NCI-H510A (cell line): ENCODE data around the gene ARHGAP28.
A peak's percentile ranks its signal among the peaks of the same experiment; 100 is the strongest.
"Not testable (repeated sequence)": the region's sequence is repeated elsewhere in the genome, so short reads cannot be mapped to it uniquely, and the experiment has no call there.

Experiments used
- DNase-seq: peaks from one replicate; lab custom pipeline; 2025; lab: John Stamatoyannopoulos, UW

Gene ARHGAP28

DNA sequence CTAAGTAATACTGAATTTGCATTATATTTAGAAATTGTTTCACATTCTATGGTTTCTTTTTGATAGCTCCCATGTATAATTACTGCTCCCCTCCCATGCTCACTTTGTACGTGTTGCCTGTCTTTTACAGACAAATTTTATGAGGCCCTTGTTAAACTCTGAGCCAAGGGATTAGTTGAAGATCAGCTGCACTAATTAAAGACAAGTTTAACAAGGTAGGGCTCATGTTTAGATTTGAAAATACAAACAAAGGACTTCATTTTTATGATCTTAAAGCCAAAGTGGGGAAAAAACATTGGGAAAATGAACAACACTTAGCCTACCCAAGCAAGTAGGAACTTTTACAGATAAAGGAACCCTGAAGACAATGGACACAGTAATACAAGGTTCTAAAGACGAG is 46.2 kb downstream of the ARHGAP28 start:
- DNase-seq: no peak

DNA sequence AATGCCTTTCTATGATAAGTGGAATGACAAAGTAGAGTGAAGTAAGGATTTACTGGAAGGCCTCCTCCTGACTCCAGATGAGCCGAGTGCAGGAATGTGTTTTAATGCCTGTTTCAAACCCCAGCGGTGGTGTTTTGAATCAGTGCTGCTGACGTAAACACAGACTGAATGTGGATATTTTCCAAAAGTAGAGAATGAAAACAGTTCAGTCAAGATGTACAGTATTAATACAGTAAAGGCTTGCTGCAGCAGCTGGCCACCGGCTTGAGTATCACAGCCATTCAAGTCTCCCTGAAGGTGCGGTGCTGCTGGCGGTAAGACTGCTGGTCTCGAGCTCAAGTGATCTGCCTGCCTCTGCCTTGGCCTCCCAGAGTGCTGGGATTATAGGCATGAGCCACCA is 46.7 kb downstream of the ARHGAP28 start:
- no peak for DNase-seq

DNA sequence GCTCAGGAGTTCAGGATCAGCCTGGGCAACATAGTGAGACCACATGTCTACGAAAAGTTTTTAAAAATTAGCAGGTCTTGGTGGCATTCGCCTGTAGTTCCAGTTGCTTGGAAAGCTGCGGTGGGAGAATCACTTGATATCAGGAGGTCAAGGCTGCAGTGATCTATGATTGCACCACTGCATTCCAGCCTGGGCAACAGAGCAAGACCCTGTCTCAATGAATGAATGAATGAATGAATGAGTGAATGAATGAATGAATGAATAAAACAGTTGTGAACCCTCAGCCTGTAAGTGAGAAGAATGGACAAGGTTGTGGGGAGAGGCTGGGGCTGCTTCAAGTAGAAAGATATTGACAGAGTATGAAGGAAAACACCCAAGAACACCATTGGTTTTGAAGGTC is 48.0 kb downstream of the ARHGAP28 start:
- no peak for DNase-seq

DNA sequence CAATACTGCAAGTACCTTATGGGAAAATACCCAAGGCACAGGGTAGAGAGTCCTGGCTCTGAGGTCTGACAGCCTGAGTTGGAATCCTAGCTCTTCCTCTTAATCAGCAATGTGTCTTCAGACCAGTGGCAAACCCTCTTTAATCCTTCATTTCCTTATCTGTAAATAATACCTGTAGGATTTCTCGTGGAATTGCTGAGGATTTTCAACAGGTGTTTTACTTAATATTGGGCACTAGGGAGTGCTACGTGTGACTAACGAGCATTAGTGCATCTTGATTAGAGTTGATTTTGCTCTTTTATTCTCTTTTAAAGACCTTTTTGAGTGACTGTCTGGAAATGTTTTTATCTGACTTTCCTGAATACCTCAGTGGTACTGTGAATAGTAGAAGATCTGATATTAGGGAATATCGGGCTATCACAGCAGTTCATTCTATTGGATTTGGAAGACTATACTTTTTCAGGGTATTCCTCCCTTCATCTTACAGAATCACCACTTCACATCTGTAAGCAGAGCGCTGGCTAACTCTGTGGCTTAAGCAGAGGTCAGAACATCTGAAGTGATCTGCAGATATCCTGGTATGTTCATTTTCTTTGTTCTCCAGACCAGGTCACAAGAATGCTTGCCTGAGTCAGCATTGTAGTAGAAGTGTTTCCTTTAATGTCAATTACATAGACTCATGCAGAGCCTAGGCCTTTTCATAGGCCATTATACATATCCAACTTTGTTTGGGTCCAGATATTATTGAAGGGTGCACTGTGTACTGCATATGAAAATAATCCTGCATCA is 49.1 kb downstream of the ARHGAP28 start:
- DNase-seq: no peak

DNA sequence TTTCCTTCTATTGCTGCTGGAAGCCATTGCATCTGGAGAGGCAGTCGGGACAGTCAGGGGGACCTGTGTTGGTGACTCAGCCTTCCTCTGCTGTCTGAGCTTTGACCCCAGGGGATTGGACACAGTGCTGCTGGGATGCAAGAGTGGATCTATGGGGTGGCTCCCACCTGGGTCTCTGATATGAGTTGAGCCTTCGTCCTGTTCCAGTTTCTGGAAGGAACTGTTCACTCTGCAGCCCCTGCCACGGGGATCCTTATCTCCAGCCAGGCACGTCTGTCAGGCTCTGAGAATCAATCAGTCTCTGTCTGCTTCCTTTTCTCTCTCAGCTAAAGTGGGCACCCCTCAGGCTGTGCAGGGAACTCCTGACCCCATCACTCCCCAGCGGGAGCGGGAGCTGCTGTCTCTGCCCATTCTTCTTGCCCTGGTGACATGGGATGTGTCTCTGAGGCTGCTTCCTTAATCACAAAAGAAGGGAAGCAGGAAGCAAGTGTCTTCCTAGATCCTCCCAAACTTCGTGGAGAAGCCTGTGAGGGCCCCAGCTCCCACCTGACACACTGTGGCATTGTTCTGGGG is 51.7 kb downstream of the ARHGAP28 start:
- DNase-seq: no peak

DNA sequence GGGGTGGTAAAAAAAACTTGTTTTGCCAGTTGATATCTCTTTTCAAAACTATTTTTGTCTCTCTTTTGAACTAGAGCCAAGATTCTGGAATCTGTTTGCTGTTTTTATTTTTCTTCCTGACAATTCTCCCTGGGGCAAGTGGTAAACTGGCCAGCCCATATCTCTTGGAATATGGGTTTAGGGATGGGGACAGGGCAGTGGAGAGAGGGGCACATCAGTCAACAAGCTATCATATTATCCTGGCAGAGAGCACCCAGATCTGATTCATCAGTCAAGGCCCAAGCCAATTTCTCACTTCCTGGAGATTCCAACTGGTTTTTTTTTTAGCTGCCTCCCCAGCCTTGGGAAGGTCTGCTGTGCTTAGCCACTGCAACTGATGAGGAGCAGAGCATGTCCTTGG is 52.3 kb downstream of the ARHGAP28 start:
- DNase-seq: no peak

DNA sequence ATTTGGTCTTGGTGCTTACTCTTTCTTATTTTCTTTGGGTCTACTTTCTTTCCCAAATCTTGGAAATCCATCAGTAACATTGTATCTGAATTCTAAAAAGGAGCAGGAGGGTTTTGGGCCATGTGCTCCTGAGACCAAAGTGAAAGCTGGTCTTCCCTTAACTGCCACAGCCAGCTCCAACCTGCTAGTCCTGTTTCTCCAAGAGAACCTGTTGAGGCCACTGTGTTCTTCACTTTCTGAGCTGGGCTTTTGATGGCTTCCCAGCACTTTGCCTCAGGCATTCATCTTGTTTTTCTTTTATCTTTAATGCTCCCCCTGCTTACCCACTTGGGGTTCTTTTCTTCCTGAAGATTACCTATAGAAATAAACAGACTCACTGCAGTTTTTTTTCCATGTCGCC is 53.3 kb downstream of the ARHGAP28 start:
- peak; percentile 43 for DNase-seq

DNA sequence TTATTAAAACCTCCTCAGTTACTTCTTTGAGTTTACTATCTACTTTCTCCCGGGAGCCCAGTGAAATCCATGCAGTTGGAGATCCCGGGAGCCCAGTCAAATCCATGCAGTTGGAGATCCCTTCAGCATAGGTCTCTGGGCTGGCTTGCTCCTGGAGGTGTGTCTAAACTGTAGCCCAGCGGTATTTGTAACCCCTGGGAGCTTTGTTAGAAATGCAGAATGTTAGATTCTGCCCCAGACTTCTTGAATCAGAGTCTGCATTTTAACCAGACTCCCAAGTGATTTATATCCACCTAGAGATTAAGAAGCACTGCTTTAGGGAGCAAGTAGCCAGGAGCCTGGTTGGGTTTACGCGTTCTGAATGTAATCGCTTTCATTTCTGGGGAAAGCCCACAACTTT is 54.5 kb downstream of the ARHGAP28 start:
- no peak for DNase-seq

DNA sequence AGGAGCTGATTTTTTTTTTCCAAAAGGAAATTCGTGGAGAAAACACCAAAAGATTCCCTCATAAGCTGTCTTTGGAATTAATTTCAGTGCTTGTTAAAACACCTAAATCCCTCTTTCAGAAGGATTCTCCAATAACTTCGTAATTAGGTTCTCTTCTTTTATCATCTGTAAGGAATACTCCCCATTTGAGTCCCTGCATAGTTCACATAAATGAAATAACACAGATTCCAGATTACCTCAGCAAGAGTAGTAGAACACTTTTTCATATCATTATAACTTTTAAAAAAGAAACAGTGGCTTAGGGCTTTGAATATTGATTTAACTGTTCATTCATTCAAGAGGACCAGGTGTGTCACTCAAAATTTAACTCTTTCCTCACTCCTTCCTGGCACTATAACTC is 55.5 kb downstream of the ARHGAP28 start:
- no peak for DNase-seq

DNA sequence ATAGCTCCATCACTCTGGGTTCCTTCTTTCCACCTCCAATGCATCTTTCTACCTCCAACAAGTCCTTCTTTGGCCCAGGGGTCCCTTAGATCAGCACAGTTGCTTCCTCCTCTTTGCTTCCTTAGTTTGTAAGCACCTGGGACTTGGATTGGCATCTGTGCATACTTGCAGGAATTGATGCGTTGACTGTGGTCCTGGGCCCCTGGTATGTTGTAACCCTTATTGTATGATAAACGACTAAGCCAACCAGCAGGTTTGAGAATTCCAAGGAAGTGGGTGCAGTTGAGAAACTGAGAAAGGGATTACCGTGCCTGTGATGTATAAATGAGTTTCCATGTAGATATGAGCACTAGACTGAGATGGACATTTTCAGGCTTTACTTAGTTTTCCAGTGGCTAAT is 55.9 kb downstream of the ARHGAP28 start:
- no peak for DNase-seq

DNA sequence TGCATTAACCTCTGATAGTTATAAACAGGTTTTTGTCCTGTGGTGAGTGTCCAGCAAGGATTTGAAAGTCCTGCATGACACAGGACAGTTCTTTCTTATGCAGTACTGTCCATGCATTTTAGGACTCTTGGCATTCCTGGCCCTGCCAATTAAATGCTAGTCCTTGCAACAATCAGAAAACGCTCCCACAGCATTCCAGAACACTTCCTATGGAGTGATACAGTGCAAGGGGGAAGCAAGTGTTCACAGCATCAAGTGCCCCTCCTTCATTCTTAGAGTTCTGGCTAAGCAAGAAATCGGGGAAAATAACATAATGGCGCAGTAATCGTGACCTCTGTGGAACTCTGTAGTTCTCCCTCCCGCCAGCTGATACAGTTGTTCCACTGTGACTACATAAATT is 62.9 kb downstream of the ARHGAP28 start:
- DNase-seq: no peak

DNA sequence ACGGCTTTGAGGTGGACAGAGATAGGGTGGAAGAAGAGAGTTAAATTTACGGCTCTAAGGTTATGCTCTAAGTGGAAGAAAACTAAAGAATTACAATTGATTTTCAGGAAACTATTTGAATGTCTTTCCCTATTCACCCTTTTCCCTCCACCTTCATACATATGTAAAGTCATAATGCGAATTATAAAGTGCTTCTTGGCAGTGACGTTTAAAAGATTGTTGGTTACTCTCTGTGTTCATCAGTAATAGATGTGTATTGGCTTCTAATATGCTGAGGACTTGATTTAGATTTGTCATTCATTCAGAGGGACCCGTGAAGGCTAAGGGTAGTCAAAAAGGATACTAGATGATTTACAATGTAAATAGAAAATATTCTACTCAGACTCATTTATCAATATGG is 63.9 kb downstream of the ARHGAP28 start:
- DNase-seq: no peak

DNA sequence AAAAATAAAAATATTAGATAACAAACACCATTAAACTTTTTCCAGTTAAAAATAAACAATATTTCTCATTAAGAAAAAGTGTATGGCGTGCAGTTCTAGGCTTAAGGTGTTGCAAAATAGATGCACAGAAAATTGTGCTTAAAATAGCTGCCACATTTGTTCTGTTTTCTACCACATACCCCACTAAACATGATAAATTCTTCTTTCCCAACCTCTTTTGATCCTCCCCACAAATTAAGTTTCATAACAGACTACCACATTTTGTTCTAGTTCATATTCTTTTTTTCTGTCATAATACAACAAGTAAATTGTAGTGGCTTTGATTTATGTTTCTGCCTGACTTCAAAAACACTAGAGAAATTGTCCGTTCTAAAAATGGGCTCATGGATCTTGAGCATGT is 64.5 kb downstream of the ARHGAP28 start:
- DNase-seq: no peak

DNA sequence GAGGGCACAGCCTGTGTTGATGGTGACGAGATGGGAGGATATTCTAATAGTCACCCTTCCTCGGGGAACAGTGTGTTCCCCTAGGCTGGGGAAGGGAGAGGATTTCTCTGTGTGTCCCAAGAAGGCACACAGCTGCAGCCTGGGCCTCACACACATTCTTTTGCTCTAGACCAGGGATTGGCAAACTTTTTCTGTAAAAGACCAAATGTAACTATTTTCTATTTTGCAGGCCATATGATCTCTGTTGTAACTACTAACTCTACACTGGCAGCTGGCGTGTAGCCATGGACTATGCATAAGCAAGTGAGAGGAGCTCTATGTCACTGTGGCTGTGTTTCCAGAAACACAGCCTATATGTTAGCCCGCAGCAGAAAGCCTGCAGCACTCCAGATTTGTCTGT is 65.8 kb downstream of the ARHGAP28 start:
- no peak for DNase-seq

DNA sequence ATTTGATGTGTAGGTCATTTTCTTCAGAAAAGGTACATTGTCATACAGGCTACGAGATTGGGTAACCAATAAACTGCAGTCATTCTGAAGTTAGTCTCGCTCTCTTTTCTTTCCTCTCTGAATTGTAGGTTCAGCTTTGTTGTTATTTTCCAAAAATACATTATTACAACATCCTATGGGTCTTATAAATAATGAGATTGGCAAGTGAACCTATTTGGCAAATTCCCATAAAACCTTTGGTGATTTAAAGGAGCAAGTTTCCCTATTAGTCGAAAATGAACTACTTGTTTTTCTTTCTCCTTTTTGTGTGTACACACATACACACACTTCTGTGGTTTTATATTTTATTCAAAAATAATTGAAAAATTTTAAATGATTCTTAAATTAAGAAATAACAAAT is 67.0 kb downstream of the ARHGAP28 start:
- no peak for DNase-seq

DNA sequence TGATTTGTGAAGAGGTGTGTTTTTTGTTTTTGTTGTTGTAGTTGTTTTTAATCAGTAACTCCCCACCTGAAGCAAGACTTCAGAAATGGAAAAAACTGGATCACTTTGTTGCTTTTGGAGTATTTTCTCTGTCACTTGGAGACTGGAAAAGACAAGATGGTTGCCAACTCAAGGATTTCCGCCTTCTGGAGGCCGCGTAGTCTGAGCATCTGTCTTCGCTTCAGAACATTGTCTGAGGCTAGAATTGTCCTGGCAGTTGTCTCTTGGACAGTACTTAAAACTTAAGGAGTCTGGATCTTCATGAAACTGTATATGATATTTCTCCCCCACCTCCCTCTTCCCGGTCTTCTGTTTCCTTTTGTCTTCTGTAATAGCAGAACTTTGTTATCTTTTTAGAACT is 67.7 kb downstream of the ARHGAP28 start:
- DNase-seq: no peak

DNA sequence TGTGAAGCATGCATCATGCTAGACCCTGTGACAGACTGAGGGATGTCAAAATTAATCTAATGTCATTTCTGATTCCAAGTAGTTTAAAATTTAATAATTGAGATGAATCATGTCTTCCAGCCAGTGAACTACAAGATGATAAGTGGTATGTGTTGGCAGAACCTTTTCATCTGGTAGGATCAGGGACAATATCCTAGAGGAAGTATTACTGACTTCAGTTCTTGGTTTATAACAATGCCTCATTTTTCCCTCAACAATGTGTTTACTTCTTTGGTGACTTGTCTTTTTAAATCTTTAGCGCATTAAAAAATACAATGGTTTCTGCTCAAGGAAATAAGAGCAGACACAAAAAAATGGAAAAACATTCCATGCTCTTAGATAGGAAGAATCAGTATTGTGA is 69.4 kb downstream of the ARHGAP28 start:
- DNase-seq: no peak

DNA sequence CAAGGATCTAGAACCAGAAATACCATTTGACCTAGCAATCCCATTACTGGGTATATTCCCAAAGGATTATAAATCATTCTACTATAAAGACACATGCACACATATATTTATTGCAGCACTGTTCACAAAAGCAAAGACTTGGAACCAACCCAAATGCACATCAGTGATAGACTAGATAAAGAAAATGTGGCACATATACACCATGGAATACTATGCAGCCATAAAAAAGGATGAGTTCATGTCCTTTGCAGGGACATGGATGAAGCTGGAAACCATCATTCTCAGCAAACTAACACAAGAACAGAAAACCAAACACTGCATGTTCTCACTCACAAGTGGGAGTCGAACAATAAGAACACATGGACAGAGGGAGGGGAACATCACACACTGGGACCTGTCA is 70.8 kb downstream of the ARHGAP28 start:
- not testable (repeated sequence) for DNase-seq

DNA sequence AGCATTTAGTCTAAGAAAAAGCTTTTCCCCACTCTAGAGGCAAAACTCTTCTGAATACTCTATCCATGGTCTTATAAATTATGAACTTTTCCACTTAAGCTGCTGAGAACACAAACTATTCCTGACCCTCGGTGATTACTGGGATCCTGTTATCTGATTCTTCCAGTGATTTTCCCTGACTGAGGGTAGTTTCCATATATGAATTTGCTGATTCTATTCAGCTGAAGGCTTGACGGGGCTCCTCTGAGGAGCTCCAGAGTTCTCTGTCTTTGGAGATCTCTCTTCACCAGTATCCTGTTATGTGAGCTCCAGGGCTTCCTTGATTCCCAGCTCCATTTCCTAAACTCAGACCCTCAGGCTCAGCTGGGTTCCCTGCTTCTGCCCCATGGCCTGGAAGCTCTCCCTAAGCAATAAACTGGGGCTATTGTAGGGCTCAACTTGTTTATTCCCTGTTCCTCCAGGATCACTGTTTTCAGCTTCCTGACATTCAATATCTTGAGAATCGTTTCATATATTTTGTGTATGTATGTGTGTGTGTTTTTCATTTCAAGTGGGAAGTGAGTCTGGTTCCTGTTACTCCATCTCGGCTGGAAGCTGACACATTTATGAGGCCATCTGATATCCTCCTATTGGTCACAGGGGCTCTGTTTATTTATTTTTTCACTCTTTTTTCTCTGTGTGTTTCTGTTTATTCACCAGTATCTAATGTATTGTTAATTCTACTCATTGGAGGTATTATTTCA is 78.2 kb downstream of the ARHGAP28 start:
- peak; percentile 8 for DNase-seq

DNA sequence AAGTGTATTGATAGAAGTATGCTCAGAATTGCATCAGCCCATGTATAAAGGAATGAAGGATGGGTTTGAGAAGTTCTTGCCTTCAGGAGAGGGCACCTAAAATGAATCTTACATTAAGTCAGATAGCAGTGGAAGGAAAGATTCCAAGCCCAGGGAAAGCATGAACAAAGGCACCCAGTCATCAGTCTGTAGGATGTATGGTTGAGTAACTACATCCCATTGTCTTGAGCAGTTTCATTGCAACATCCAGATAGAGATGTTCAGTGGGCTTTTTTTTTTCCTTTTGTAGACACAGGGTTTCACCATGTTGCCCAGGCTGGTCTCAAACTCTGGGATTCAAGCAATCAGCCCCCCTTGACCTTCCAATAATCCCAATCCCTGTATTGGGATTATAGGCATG is 80.7 kb downstream of the ARHGAP28 start:
- no peak for DNase-seq

DNA sequence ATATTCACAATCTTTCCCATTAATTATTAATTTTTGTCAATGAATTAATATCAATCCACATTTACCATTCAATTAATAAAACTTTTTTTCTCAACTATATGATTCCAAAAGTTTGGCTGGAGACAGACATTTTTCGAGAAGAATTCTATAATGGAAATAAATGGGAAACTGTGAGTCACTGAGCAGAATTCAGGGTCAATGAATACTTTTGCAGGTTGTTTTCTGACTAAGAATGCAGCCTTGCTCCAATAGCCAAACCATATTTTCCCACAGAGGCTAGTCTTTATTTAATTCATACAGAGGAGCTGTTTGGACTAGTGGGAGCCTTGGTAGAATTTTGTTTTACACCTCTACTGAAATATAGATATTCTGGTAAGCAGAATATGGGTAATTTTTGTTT is 82.3 kb downstream of the ARHGAP28 start:
- no peak for DNase-seq

DNA sequence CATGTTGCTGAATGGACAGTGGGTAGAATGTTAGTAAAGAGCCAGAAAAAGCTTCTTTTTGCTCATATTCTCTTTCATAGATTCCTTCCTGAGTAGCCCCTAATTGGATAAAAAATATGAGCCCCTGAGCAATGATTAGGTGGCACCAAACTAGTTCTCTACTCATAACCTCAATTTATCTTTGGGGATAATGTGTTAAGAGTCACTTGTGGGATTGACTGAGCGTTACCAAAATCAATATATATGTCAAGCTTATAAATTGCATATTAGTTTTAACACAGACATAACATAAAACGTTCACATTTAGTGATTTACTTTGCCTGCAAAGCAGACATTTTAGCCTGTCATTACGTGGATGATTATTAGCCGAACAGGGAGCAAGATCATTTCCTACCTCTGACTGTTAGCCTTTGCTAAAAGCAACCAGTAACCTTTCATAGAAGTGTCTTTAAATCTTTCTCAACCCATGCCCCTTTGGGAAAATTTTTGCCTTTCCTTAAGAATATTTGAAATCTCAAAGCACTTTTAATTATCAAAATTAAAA is 85.4 kb downstream of the ARHGAP28 start:
- DNase-seq: no peak

DNA sequence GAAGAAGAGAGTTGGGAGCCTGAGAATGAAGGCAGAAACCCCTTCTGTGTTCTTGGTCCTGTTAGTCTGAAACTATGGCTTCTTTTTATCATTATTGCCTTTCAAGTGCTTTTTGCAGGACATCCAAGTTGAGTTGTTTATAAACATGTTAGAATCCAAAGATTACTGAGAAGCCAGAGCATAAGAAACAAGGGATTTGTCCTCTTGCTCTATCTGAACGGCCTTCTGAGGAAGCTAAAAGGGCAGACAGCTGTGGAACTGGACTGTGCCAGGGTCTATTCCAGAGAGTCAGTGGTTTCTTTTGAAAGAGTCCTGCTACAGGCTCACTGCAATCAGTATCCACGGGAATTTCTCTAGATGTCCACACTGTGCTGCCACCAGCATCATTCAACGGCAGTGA is 86.6 kb downstream of the ARHGAP28 start:
- DNase-seq: no peak
